GM18508 (cell line): ENCODE results near the gene DOCK1.

Source experiments
- ATAC-seq: cut with Tn5 transposase; IDR thresholded peaks from one replicate; pipeline ENCODE4 v1.9.1; 2021; ENCODE audit warnings: moderate number of reproducible peaks; ENCODE audit not compliant: insufficient read depth, unreplicated experiment

Gene DOCK1

DNA sequence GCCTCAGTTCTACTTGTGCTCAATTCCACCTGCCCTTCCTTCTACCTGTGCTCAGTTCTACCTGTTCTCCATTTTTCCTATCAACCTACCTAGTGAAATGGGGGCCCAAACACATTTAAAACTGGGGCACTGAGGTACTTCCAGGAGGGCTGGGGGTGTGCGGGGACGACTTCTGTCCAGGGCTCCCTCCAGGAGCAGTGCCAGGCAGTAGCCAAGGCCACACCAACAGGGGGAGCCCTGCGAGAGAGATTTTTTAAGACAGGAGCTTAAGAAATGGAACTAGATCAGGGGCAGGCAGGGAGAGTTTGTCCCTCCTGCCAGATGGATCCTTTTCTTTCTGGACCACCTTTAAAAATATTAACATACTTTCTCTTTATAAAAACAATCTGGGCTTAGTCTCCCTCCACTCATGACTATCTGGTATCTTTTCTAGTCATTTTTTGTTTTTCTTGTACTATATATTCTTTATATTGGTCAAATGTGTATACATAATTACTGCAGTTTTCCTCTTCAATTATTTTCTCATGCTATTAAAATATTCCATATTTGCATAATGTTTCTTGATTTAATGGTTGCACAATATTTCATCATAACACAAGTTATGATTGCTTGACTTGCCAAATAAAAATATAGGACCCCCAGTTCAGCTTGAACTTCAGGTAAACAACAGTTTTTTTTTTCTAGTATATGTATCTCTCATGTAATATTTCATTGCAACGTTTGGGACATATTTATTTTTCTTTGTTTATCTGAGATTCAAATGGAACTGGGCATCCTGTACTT, 338.5 kb downstream of the DOCK1 start:
- no peak for ATAC-seq

- ATAC-seq: no peak
Measured at GRCh38 chr10:127245456-127245855, 340.2 kb downstream of the DOCK1 start.

- ATAC-seq: no peak
Measured at GRCh38 chr10:127250031-127250430, 344.8 kb downstream of the DOCK1 start.

GRCh38 chr10:127252818-127253217, 347.6 kb downstream of the DOCK1 start:
- no peak for ATAC-seq

DNA sequence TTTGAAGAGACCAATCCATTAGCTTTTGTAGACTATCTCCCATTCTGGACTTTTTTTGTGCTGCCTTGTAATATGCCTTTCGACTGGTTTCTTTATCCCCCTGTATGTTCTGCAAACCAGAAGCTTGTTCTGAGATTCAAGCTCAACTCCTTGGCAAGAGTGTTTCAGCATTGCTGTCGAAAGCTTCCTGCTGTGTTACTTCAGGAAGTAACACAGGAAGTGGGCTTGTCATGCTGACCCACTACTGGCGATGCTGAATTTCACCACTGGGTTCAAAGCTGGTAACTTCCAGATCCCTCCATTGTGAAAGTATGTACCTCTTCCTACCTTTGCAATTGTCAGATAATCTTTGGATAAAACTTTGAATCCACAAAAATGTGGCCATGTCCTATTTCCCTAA, 349.0 kb downstream of the DOCK1 start:
- no peak for ATAC-seq

- no peak for ATAC-seq
Measured at GRCh38 chr10:127257395-127257794, 352.2 kb downstream of the DOCK1 start.

DNA sequence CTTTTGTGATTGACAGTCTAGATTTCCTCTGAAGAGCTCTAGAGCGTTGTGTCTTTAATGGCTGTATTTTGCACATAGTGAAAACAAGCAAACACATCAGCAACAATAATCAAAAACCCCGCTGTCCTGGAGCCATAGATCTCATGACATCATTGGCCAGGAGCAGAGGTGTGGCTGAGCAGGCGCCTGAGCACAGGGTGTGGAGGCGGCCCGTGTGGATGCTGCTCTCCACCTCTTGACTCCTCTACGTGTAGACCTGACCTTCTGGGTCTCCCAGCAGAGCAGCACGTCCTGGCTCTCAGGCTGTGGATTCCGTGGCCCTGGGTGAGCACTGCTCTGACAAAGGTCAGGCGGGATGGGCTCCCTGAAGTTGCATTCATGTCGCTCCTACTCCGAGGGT, 354.1 kb downstream of the DOCK1 start:
- ATAC-seq: no peak

DNA sequence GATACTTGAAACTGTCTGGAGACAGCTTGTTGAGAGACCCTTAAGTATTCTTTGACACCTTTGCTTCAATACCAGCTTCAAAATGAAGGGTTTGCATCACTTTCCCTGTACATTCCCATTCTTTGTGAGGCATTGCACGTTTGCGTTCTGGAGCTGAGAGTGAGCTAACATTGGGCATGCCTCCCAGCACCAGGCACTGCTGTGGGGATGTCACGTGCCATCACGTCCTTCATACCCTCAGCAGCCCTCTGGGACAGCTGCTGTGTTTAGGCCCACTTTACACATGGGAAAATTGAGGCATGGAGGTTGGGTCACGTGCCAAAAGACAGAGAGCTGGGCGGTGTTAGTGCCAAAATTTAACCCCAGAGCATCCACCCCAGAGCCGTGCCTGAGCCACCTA, 357.4 kb downstream of the DOCK1 start:
- no peak for ATAC-seq

DNA sequence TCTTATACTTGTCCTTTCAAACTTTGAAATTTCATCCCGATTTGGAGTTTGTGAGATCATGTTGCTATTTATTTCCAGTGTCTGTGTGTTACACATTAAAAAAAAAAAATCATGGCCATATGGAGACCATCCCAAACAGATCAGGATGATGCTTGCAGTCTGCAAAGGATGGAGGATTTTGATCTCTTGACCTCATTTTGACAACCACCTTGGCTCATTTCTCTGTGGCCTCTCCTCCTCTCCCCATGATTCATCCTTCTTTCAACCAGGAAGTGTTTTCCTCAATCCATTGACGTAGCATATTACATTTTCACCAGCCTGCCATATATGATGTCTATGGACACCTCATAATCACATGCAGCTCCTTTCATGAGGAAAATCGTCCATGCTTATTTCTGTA, 360.1 kb downstream of the DOCK1 start:
- no peak for ATAC-seq

DNA sequence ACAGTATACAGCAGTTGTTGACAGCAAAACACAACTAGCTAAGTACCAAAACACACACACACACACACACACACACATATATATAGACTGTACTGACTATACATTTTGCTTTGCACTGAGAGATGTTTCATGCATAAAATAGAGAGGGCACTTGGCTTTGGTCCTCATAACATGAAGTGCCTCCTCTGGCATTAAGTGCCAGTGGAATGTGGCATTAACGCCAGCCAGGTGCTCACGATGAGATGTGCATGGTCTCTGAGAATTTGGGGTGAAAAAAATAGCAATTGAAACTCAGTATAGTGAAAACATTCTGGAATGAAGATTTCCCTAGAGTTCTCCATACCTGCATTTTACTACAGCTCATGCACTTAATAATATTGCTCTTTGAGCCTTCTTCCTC, 361.2 kb downstream of the DOCK1 start:
- no peak for ATAC-seq

GRCh38 chr10:127267442-127267841, 362.2 kb downstream of the DOCK1 start:
- ATAC-seq: no peak

DNA sequence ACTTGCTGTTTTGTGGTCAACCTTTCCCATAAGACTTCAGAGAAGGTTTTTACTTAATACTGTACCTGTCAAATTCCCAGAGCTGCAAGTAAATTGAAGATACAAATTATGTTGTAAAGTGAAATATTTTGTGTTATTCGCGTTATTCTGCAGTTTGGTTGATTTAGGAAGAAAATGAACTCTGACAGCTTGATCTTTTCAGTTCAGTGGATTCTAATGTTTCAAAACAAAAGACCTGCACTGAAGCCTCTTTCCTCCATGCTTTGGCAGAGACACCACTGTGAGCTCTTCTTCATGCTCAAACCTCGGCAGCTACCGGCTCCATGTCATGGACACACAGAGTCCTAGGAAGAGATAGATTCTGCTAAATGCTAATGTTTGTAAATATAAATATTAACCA, 366.8 kb downstream of the DOCK1 start:
- ATAC-seq: no peak

DNA sequence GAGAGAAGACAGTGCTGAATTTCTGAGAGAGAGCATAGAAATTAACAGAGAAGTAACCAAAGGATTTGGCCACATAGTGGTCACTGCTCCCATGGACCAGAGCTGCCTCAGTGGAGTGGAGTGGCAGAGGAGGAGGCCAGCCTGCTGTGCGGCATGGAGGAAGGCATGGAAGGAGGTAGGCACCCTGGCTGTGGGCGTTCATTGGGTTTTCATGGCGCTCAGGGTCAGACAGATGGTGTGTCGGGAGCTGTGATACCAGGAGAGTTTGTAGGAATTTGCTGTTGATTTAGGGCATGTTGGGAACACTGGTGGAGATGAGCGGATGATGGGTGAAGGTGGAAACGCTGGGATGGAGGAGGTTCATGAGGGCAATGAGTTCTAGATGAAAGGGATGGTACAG, 370.0 kb downstream of the DOCK1 start:
- ATAC-seq: no peak

GRCh38 chr10:127275793-127276450, 370.7 kb downstream of the DOCK1 start:
- ATAC-seq: no peak

- no peak for ATAC-seq
Measured at GRCh38 chr10:127276794-127277462, 371.7 kb downstream of the DOCK1 start.

- no peak for ATAC-seq
Measured at GRCh38 chr10:127278001-127278400, 372.8 kb downstream of the DOCK1 start.

DNA sequence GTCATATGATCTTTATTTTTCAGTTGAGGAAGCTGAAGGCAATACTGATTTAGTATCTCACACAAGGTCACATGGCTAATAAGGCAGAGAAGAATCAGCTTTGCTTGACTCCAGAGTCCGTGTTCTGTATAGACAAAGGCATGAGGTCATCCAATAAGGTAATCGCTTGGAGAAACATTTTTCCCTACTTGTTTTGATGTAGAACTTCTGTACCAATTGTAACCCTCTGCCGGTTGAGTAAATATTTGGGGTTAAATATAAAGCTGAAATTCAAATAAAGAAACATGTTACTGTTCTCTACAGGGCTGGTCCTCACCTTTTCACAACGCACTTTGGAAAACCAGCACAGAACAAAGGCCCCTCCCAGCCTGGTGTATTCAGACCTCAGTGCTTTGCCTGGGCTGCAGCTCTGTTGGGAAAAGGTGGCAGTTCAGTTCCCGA, 374.1 kb downstream of the DOCK1 start:
- no peak for ATAC-seq

GRCh38 chr10:127280446-127280845, 375.2 kb downstream of the DOCK1 start:
- no peak for ATAC-seq

GRCh38 chr10:127283017-127283416, 377.8 kb downstream of the DOCK1 start:
- ATAC-seq: no peak

DNA sequence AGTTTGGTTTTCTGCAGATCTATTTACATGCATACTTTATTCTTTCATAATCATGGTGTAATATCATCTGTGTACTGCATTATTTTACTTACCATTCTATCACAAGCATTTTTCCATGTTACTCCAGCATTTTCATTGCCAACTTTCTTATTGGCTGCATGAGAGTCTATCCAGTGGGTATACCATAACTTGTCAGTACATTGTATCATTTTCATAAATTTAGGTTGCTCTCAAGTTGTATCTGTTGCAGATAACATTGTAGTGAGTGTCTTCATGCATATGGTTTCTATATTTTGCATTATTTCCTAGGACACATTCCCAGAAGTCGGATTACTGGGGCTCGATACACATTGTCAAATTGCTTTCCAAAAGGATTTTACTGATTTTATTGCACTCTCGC, 378.3 kb downstream of the DOCK1 start:
- no peak for ATAC-seq

- no peak for ATAC-seq
Measured at GRCh38 chr10:127290850-127291249, 385.6 kb downstream of the DOCK1 start.
